T-cell (primary cell): Measurements from ENCODE around the gene ABCG1. TPM values are rescaled to one million over a fixed set of nuclear protein-coding genes. Genes with fewer than 3 reads are reported as not detected.

Source experiments
- ATAC-seq, 4 experiments: fragments of 200-7000 bp in 3 of 4; fragments of 150-1000 bp in 1 of 4; cut with Tn5 transposase; replicated peaks in 1 of 4; 1 replicate in 3 of 4; 2 replicates in 1 of 4; pipeline ENCODE4 v1.10.0; 2021; ENCODE audit warnings: moderate library complexity in 3 of 4, mild to moderate bottlenecking in 2 of 4, moderate number of reproducible peaks in 1 of 4
- CTCF ChIA-PET, 2 donors: fragments of 300-600 bp; sonication (Branson Sonifier 250); formaldehyde crosslinking; loops; one replicate each; lab custom pipeline; 2022; ENCODE audit warnings: antibody characterized with exemption in 2 of 2; lab: Charles Lee
- POLR2A ChIA-PET, 2 donors: fragments of 300-600 bp; sonication (Branson Sonifier 250); formaldehyde crosslinking; loops; one replicate each; lab custom pipeline; 2022; ENCODE audit warnings: antibody characterized with exemption in 2 of 2; lab: Charles Lee
- DNase-seq, 35 experiments: peaks; one replicate each; pipeline versions ENCODE4 v3.0.0 to v3.0.0-alpha.2; 2013 to 2023
- H3K27ac ChIP-seq: one replicate; pipeline ENCODE4 v1.5.1; 2013; ENCODE audit warnings: low read length
- H3K27me3 ChIP-seq, 2 experiments: replicated peaks in 1 of 2; 1 replicate in 1 of 2; 2 replicates in 1 of 2; pipeline versions ENCODE4 v1.6.1 to v1.7.0; 2013; ENCODE audit warnings: low read length in 1 of 2, mixed read lengths in 1 of 2; ENCODE audit not compliant: control insufficient read depth in 2 of 2, insufficient read depth in 2 of 2; ENCODE audit errors: extremely low read depth in 1 of 2
- H3K36me3 ChIP-seq, 2 donors: 1 replicate in 1 of 2; 2 replicates in 1 of 2; pipeline versions ENCODE4 v1.6.1 to v1.7.0; 2013; ENCODE audit warnings: low read length in 1 of 2; ENCODE audit not compliant: control insufficient read depth in 2 of 2, insufficient read depth in 1 of 2; ENCODE audit errors: extremely low read depth in 1 of 2
- H3K4me1 ChIP-seq, 2 experiments: 1 replicate in 1 of 2; 2 replicates in 1 of 2; pipeline versions ENCODE4 v1.6.1 to v1.7.0; 2013; ENCODE audit warnings: low read length in 2 of 2, mixed read lengths in 1 of 2; ENCODE audit not compliant: insufficient read depth in 2 of 2, control insufficient read depth in 1 of 2; ENCODE audit errors: extremely low read depth in 1 of 2
- H3K4me3 ChIP-seq, 2 donors: 1 replicate in 1 of 2; 2 replicates in 1 of 2; pipeline versions ENCODE4 v1.5.1 to v1.7.0; 2013; ENCODE audit warnings: mild to moderate bottlenecking in 2 of 2, low read length in 1 of 2, moderate library complexity in 1 of 2; ENCODE audit not compliant: control insufficient read depth in 1 of 2; ENCODE audit errors: extremely low read depth in 1 of 2
- H3K9me3 ChIP-seq: 2 replicates; pipeline ENCODE4 v1.7.0; 2013
- H3K27ac Mint-ChIP-seq, 2 donors: one replicate each; pipeline ENCODE4 v1.8.0; 2020 to 2021; ENCODE audit warnings: mild to moderate bottlenecking in 2 of 2, mixed read lengths in 2 of 2
- H3K27me3 Mint-ChIP-seq, 2 donors: one replicate each; pipeline ENCODE4 v1.8.0; 2021 to 2022; ENCODE audit warnings: mixed read lengths in 2 of 2
- H3K36me3 Mint-ChIP-seq: one replicate; pipeline ENCODE4 v1.8.0; 2021; ENCODE audit warnings: mixed read lengths
- H3K4me1 Mint-ChIP-seq, 3 donors: one replicate each; pipeline ENCODE4 v1.8.0; 2020 to 2022; ENCODE audit warnings: mixed read lengths in 3 of 3, mild to moderate bottlenecking in 1 of 3
- H3K4me3 Mint-ChIP-seq, 3 donors: one replicate each; pipeline ENCODE4 v1.8.0; 2020 to 2022; ENCODE audit warnings: mild to moderate bottlenecking in 3 of 3, mixed read lengths in 3 of 3, moderate library complexity in 3 of 3
- H3K9me3 Mint-ChIP-seq, 3 donors: one replicate each; pipeline ENCODE4 v1.8.0; 2020 to 2022; ENCODE audit warnings: mixed read lengths in 3 of 3
- WGBS: methylation state at CpG from one replicate; pipeline ENCODE4 v1.1.5; 2013; ENCODE audit warnings: missing lambda C conversion rate; ENCODE audit not compliant: insufficient coverage; 5-methylcytosine and 5-hydroxymethylcytosine counted together
- total RNA-seq, 35 experiments: library from RNA in 6 of 35; stranded (reverse) in 6 of 35; fragments of 120-200 nt in 1 of 35; gene quantifications; one replicate each; pipeline versions ENCODE4 v1.2.1 to v1.2.4 and lab custom pipeline; 2013 to 2026

ABCG1 gene
- total RNA-seq, 5 donors from 2014 or later (not counting 1 experiment from before 2014, with no cell fraction given) = 4.1 to 51.1 (median 6.2) TPM

- H3K9me3 ChIP-seq = no peaks in the 10 kb centered on the region
- ChIA-PET CTCF (interaction anchor here in 1 of 2 donors (0.7 to 3.4 kb wide), 9 partner anchors 8 to 92 kb away, joined by 3 to 24 read pairs (median 10); no protein-coding TSS in a partner anchor), POLR2A (interaction anchor here (0.5 to 3.9 kb wide), 4 partner anchors 9 to 156 kb away, joined by 3 to 77 read pairs (median 12); partner anchors contain the start of gene ABCG1 (in 1 of the 2))
- no peak for ATAC-seq
- Mint-ChIP-seq H3K27ac (peak overlapping the region; percentile 52 to 69), H3K4me1 (peaks cover 75 to 80% (median 78%) of the 10 kb centered on the region in 3 donors), H3K4me3 (peak overlapping the region; percentile 14 to 86 (median 43)), H3K9me3 (no peaks in the 10 kb centered on the region), H3K36me3 (no peaks in the 10 kb centered on the region), H3K27me3 (no peaks in the 10 kb centered on the region)
- WGBS = 71% methylated on average over 5 of the region's 5 CpGs
- no peak for DNase-seq
- no peaks in the 10 kb centered on the region for H3K27me3 ChIP-seq
- H3K36me3 ChIP-seq = no peaks in the 10 kb centered on the region
- H3K4me1 ChIP-seq = peaks cover 66 to 80% of the 10 kb centered on the region in 2 experiments
- H3K4me3 ChIP-seq = peak overlapping the region in 1 of 2 donors; percentile 20
- H3K27ac ChIP-seq = peak overlapping the region; percentile 84
Measured at GRCh38 chr21:42237161-42237560, 18.2 kb downstream of the ABCG1 start.

DNA sequence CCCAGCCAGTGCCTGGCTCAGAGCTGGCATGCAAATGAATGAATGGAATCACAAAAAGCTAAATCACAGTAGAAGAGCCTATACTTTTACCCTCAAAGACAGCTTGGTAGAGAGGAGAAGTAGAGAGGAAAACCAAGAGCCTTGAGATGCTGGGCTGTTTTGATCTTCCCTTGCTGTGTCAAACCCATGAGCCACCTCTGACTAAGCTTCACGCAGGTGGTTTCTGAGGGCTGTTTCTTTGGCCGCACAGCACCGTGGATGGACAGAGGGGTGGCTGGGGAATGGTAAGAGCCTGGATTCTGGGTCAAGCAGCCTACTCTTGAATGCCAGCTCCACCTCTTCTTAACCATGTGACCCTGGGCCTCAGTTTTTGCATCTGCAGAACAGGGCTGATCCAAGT lies 18.6 kb downstream of the ABCG1 start:
- H3K27ac Mint-ChIP-seq = peak overlapping the region in 1 of 2 donors; percentile 69
- peak in 1 of 4 experiments; percentile 14 for ATAC-seq
- H3K36me3 Mint-ChIP-seq = no peaks in the 10 kb centered on the region
- POLR2A ChIA-PET = interaction anchor here (0.7 to 3.9 kb wide), 6 partner anchors 9 to 90 kb away, joined by 3 to 77 read pairs (median 6); partner anchors contain the start of gene ABCG1 (in 1 of the 2)
- no CpG with 5 or more reads among the region's 3 CpGs for WGBS
- Histone ChIP-seq H3K9me3 (no peaks in the 10 kb centered on the region), H3K4me1 (peaks cover 62 to 77% of the 10 kb centered on the region in 2 experiments), H3K36me3 (no peaks in the 10 kb centered on the region), H3K27me3 (no peaks in the 10 kb centered on the region), H3K27ac (peak overlapping the region; percentile 84), H3K4me3 (no peak overlapping the region)
- CTCF ChIA-PET = interaction anchor here in 1 of 2 donors (0.7 to 3.4 kb wide), 12 partner anchors 7 to 92 kb away, joined by 3 to 29 read pairs (median 8); no protein-coding TSS in a partner anchor
- H3K4me1 Mint-ChIP-seq = peaks cover 75 to 80% (median 78%) of the 10 kb centered on the region in 3 donors
- peak in 5 of 35 experiments; percentile 13 to 60 (median 25) for DNase-seq
- no peaks in the 10 kb centered on the region for H3K9me3 Mint-ChIP-seq
- peak overlapping the region; percentile 22 to 86 (median 43) for H3K4me3 Mint-ChIP-seq
- no peaks in the 10 kb centered on the region for H3K27me3 Mint-ChIP-seq

- ATAC-seq = peak; percentile 26 to 41 (median 36)
- Histone ChIP-seq H3K36me3 (no peaks in the 10 kb centered on the region), H3K4me1 (peaks cover 54 to 75% of the 10 kb centered on the region in 2 experiments), H3K9me3 (no peaks in the 10 kb centered on the region), H3K4me3 (peak overlapping the region in 1 of 2 donors; percentile 2), H3K27me3 (no peaks in the 10 kb centered on the region), H3K27ac (peak overlapping the region; percentile 84)
- CTCF ChIA-PET = interaction anchor here (0.6 to 3.4 kb wide), 23 partner anchors 10 to 500 kb away, joined by 3 to 29 read pairs (median 5); no protein-coding TSS in a partner anchor
- no peaks in the 10 kb centered on the region for H3K36me3 Mint-ChIP-seq
- H3K9me3 Mint-ChIP-seq = no peaks in the 10 kb centered on the region
- peak in 33 of 35 experiments; percentile 29 to 83 (median 66) for DNase-seq
- peak overlapping the region; percentile 78 to 79 for H3K27ac Mint-ChIP-seq
- POLR2A ChIA-PET = interaction anchor here (0.5 to 3.9 kb wide), 16 partner anchors 9 to 187 kb away, joined by 3 to 77 read pairs (median 4); partner anchors contain the start of gene ABCG1 (in 1 of the 2)
- WGBS = 0% methylated on average over 7 of the region's 12 CpGs
- H3K4me1 Mint-ChIP-seq = peaks cover 69 to 77% (median 73%) of the 10 kb centered on the region in 3 donors
- no peaks in the 10 kb centered on the region for H3K27me3 Mint-ChIP-seq
- H3K4me3 Mint-ChIP-seq = peak overlapping the region; percentile 10 to 86 (median 22)
Measured at GRCh38 chr21:42238185-42238934, 19.4 kb downstream of the ABCG1 start.

DNA sequence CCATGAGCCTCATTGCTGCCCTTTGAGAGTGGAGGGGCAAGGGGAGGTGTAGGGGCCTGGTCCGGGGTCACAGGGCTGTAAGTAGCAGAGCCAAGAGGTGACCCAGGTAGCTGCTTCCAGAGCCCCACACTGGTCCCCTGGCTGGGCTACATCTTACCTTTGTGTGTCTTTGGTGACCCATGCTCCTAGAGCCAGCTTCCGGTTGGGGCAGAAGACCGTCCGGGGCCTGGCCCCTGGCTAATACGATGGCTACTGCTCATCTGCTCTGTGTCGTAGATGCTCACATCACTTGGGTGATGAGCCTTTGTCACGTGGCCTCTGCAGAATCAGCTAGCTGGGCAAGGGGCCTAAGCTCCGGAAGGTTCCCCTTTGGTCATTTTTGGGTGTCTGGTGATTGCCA lies 20.6 kb downstream of the ABCG1 start:
- H3K4me1 ChIP-seq = peaks cover 45 to 63% of the 10 kb centered on the region in 2 experiments
- no peaks in the 10 kb centered on the region for H3K36me3 Mint-ChIP-seq
- no peaks in the 10 kb centered on the region for H3K9me3 ChIP-seq
- ATAC-seq = no peak
- ChIA-PET POLR2A (interaction anchor here (0.6 to 3.9 kb wide), 5 partner anchors 13 to 51 kb away, joined by 3 to 77 read pairs (median 6); partner anchors contain the start of gene ABCG1 (in 1 of the 2)), CTCF (interaction anchor here in 1 of 2 donors (1.3 to 3.4 kb wide), 6 partner anchors 11 to 75 kb away, joined by 10 to 29 read pairs (median 14); no protein-coding TSS in a partner anchor)
- no peak overlapping the region for H3K27ac Mint-ChIP-seq
- H3K36me3 ChIP-seq = no peaks in the 10 kb centered on the region
- no peaks in the 10 kb centered on the region for H3K9me3 Mint-ChIP-seq
- H3K27me3 Mint-ChIP-seq = no peaks in the 10 kb centered on the region
- no peak overlapping the region for H3K4me3 ChIP-seq
- no peak overlapping the region for H3K27ac ChIP-seq
- 96% methylated on average over 7 of the region's 8 CpGs for WGBS
- no peak for DNase-seq
- H3K4me3 Mint-ChIP-seq = no peak overlapping the region
- H3K4me1 Mint-ChIP-seq = peaks cover 58 to 65% (median 61%) of the 10 kb centered on the region in 3 donors
- H3K27me3 ChIP-seq = no peaks in the 10 kb centered on the region

DNA sequence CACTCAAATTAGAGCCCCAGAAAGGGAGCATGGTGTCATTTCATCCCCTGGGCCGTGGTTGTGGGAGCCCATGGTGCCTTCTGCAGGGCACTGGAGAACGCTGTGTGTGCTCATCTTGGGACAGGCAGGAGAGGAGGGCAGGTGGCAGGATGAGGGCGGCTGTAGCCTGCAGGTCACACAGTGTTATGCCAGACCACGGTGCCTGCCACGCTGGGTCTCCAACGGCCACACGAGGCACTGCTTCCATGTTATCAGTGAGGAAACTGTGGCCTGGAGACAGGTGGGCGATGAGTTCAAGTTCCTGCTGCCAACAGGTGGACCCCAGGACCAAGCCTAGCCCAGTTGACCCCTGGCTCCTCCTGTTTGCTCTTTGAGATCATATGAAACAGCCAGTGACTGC lies 21.0 kb downstream of the ABCG1 start:
- no peaks in the 10 kb centered on the region for H3K36me3 Mint-ChIP-seq
- H3K27me3 Mint-ChIP-seq = no peaks in the 10 kb centered on the region
- CTCF ChIA-PET = interaction anchor here in 1 of 2 donors (0.6 to 2.4 kb wide), 3 partner anchors 19 to 847 kb away, joined by 5 to 29 read pairs (median 5); no protein-coding TSS in a partner anchor

GRCh38 chr21:42242611-42243010 lies 23.7 kb downstream of the ABCG1 start:
- H3K9me3 ChIP-seq = no peaks in the 10 kb centered on the region
- ChIA-PET CTCF (interaction anchor here in 1 of 2 donors (0.6 kb wide), 1 partner anchor 16 kb away, joined by 3 read pairs; no protein-coding TSS in a partner anchor), POLR2A (no interaction called here)
- ATAC-seq (no peak), DNase-seq (no peak)
- H3K27ac ChIP-seq = no peak overlapping the region
- peaks cover 40 to 44% (median 43%) of the 10 kb centered on the region in 3 donors for H3K4me1 Mint-ChIP-seq
- H3K36me3 Mint-ChIP-seq = peaks cover 8% of the 10 kb centered on the region
- no peak overlapping the region for H3K4me3 Mint-ChIP-seq
- H3K4me3 ChIP-seq = no peak overlapping the region
- H3K36me3 ChIP-seq = peaks cover 0 to 3% of the 10 kb centered on the region in 2 donors
- peaks cover 0 to 4% of the 10 kb centered on the region in 2 experiments for H3K27me3 ChIP-seq
- WGBS = 83% methylated on average over 7 of the region's 9 CpGs
- H3K27ac Mint-ChIP-seq = peak overlapping the region in 1 of 2 donors; percentile 46
- H3K27me3 Mint-ChIP-seq = no peaks in the 10 kb centered on the region
- H3K4me1 ChIP-seq = peaks cover 17 to 34% of the 10 kb centered on the region in 2 experiments
- H3K9me3 Mint-ChIP-seq = no peaks in the 10 kb centered on the region

More for the DNA sequence above, 21.0 kb downstream of the ABCG1 start:
- Histone ChIP-seq H3K9me3 (no peaks in the 10 kb centered on the region), H3K4me3 (no peak overlapping the region), H3K27me3 (no peaks in the 10 kb centered on the region), H3K27ac (no peak overlapping the region), H3K36me3 (no peaks in the 10 kb centered on the region), H3K4me1 (peaks cover 44 to 60% of the 10 kb centered on the region in 2 experiments)
- DNase-seq = no peak
- WGBS = 96% methylated on average over 7 of the region's 8 CpGs
- H3K27ac Mint-ChIP-seq = no peak overlapping the region
- H3K4me1 Mint-ChIP-seq = peaks cover 57 to 64% (median 61%) of the 10 kb centered on the region in 3 donors
- no peak overlapping the region for H3K4me3 Mint-ChIP-seq
- no peaks in the 10 kb centered on the region for H3K9me3 Mint-ChIP-seq
- no peak for ATAC-seq
- POLR2A ChIA-PET = no interaction called here
